ENCODE data around the gene TNIK. TPM values are rescaled to one million over a fixed set of nuclear protein-coding genes. Genes with fewer than 3 reads are reported as not detected.

The TNIK gene
- total RNA-seq, 1 donor, result 24.2 TPM

- no peak overlapping the region for H3K4me3 ChIP-seq (ENCODE audit: low read depth, low read length)
- DNase-seq (ENCODE audit: low read depth), result no peak
- TF ChIP-seq, protein P1, sequence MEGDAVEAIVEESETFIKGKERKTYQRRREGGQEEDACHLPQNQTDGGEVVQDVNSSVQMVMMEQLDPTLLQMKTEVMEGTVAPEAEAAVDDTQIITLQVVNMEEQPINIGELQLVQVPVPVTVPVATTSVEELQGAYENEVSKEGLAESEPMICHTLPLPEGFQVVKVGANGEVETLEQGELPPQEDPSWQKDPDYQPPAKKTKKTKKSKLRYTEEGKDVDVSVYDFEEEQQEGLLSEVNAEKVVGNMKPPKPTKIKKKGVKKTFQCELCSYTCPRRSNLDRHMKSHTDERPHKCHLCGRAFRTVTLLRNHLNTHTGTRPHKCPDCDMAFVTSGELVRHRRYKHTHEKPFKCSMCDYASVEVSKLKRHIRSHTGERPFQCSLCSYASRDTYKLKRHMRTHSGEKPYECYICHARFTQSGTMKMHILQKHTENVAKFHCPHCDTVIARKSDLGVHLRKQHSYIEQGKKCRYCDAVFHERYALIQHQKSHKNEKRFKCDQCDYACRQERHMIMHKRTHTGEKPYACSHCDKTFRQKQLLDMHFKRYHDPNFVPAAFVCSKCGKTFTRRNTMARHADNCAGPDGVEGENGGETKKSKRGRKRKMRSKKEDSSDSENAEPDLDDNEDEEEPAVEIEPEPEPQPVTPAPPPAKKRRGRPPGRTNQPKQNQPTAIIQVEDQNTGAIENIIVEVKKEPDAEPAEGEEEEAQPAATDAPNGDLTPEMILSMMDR (IDR thresholded peaks at IDR 0.05; ENCODE audit: insufficient read depth, low read length), result no peak
These were observed 102.5 kb downstream of the TNIK start for GRCh38 chr3:171357721-171358120.

- DNase-seq (ENCODE audit: low read depth), result no peak
- no peak overlapping the region for H3K4me3 ChIP-seq (ENCODE audit: low read depth, low read length)
- TF ChIP-seq, protein P1 (IDR thresholded peaks at IDR 0.05; ENCODE audit: insufficient read depth, low read length), result no peak
These were observed 104.0 kb downstream of the TNIK start for GRCh38 chr3:171356251-171356650.

GRCh38 chr3:171354706-171355582 is 105.3 kb downstream of the TNIK start:
- TF ChIP-seq, protein P1 (IDR thresholded peaks at IDR 0.05; ENCODE audit: insufficient read depth, low read length), result no peak
- DNase-seq (ENCODE audit: low read depth), result no peak
- no peak overlapping the region for H3K4me3 ChIP-seq (ENCODE audit: low read depth, low read length)

GRCh38 chr3:171354049-171354705 is 106.0 kb downstream of the TNIK start:
- no peak overlapping the region for H3K4me3 ChIP-seq (ENCODE audit: low read depth, low read length)
- TF ChIP-seq, protein P1 (IDR thresholded peaks at IDR 0.05; ENCODE audit: insufficient read depth, low read length), result no peak
- no peak for DNase-seq (ENCODE audit: low read depth)

DNA sequence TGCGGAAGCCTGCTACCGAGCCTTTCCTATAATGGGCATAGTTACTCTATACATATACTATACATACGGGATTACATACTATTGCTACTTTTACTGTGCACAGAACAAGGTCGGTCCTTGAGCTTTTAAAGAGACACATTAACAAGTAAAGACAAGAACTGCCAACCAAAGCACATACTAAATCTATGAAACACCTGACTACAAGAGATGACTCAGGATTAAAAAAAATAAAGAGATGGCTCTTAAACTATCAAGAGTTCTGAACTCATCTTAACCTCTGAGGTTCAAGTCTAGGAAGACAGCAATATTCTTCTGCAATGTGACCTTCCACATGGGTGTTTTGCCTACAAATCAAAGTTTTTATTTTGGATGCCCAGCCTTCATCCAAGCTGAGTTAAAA is 106.8 kb downstream of the TNIK start:
- DNase-seq (ENCODE audit: low read depth), result no peak
- TF ChIP-seq, protein P1 (IDR thresholded peaks at IDR 0.05; ENCODE audit: insufficient read depth, low read length), result no peak
- no peak overlapping the region for H3K4me3 ChIP-seq (ENCODE audit: low read depth, low read length)

GRCh38 chr3:171352387-171352935 is 107.7 kb downstream of the TNIK start:
- TF ChIP-seq, protein P1 (IDR thresholded peaks at IDR 0.05; ENCODE audit: insufficient read depth, low read length), result no peak
- no peak for DNase-seq (ENCODE audit: low read depth)
- H3K4me3 ChIP-seq (ENCODE audit: low read depth, low read length), result no peak overlapping the region

Data from fibroblast of the aortic adventitia (primary cell).